Choroid plexus epithelial cell (primary cell): Measurements from ENCODE around the gene VASH1.

Source experiments
- DNase-seq: peaks from one replicate; pipeline ENCODE4 v3.0.0-alpha.2; 2010; ENCODE audit warnings: low read depth
- H3K4me3 ChIP-seq: 2 replicates; pipeline ENCODE4 v1.5.1; 2011; ENCODE audit warnings: low read depth, mild to moderate bottlenecking, control low read depth, low read length, moderate library complexity
- CTCF ChIP-seq: conservative IDR thresholded peaks from 2 replicates; pipeline ENCODE4 v1.5.1; 2011; ENCODE audit warnings: low read depth, mild to moderate bottlenecking, control low read depth, inconsistent platforms, low read length, moderate library complexity

VASH1 gene

GRCh38 chr14:76756371-76756750 lies 4.9 kb upstream of the VASH1 start:
- no peak for DNase-seq
- H3K4me3 ChIP-seq = no peak overlapping the region
- TF ChIP-seq CTCF = no peak

GRCh38 chr14:76759589-76759988 lies 1.7 kb upstream of the VASH1 start:
- TF ChIP-seq CTCF = no peak
- no peak overlapping the region for H3K4me3 ChIP-seq
- no peak for DNase-seq

GRCh38 chr14:76760331-76761135 lies 735 bp upstream of the VASH1 start:
- DNase-seq = no peak
- no peak for TF ChIP-seq CTCF
- peak overlapping the region; percentile 70 for H3K4me3 ChIP-seq

GRCh38 chr14:76761960-76762410 lies 717 bp downstream of the VASH1 start:
- DNase-seq = no peak
- peak overlapping the region; percentile 70 for H3K4me3 ChIP-seq
- TF ChIP-seq CTCF = no peak

- no peak for TF ChIP-seq CTCF
- H3K4me3 ChIP-seq = peak overlapping the region; percentile 70
- DNase-seq = no peak
These were observed 1.3 kb downstream of the VASH1 start for GRCh38 chr14:76762411-76763095.

- H3K4me3 ChIP-seq = peak overlapping the region; percentile 70
- TF ChIP-seq CTCF = no peak
- DNase-seq = no peak
These were observed 2.1 kb downstream of the VASH1 start for GRCh38 chr14:76763096-76764041.
